Measurements from ENCODE around the gene MBD5.

MBD5 gene

DNA sequence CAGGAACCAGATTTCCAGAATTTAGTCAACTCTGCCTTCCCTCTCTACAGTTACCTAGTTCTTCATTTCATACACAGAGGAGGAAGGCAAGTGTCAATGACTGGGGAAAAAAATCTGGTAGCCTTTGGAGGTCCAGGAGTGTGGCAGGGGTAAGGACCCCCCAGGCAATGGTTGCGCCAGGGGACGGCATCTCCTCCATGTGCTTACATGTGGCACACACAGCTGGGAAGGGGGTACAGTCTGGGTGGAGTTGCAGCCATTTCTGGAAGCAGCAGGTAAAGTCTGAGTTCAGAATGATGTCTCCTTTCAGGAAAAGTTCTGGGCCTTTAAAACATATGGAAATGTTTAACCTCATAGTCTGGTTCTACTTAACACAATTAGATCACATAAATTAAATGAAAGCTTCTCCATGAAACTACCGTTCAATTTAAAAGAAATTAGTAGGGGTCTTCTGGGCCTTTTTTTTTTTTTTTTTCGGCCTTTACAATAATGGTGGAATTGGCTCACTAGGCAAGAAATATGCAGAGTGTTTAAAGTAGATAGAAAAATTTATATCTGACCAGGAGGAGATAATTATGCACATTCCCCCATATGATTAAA is 470.0 kb downstream of the MBD5 start:
- no peaks in the 10 kb centered on the region for H3K9me3 ChIP-seq (ENCODE audit: control insufficient read depth in 5 of 5, low read length in 5 of 5)
- H3K27ac ChIP-seq (ENCODE audit: low read depth, low read length): no peak overlapping the region
- H3K36me3 ChIP-seq (ENCODE audit: control insufficient read depth in 5 of 5, insufficient read depth in 5 of 5, low read length in 5 of 5): peaks cover 6 to 17% (median 9%) of the 10 kb centered on the region in 5 donors
- H3K4me3 ChIP-seq (ENCODE audit: low read depth in 1 of 5, low read length in 5 of 5): no peak overlapping the region
- H3K4me1 ChIP-seq (ENCODE audit: control insufficient read depth in 5 of 5, insufficient read depth in 5 of 5, low read length in 5 of 5): no peaks in the 10 kb centered on the region
- H3K9ac ChIP-seq (ENCODE audit: low read length in 5 of 5): no peak overlapping the region
- no peaks in the 10 kb centered on the region for H3K27me3 ChIP-seq (ENCODE audit: control insufficient read depth in 5 of 5, insufficient read depth in 4 of 5, low read length in 5 of 5)

GRCh38 chr2:148493822-148494563 is 473.1 kb downstream of the MBD5 start:
- Histone ChIP-seq H3K27me3 (ENCODE audit: control insufficient read depth in 5 of 5, insufficient read depth in 4 of 5, low read length in 5 of 5) (no peaks in the 10 kb centered on the region), H3K9ac (ENCODE audit: low read length in 5 of 5) (no peak overlapping the region), H3K4me3 (ENCODE audit: low read depth in 1 of 5, low read length in 5 of 5) (no peak overlapping the region), H3K9me3 (ENCODE audit: control insufficient read depth in 5 of 5, low read length in 5 of 5) (no peaks in the 10 kb centered on the region), H3K27ac (ENCODE audit: low read depth, low read length) (no peak overlapping the region), H3K36me3 (ENCODE audit: control insufficient read depth in 5 of 5, insufficient read depth in 5 of 5, low read length in 5 of 5) (peaks cover 6 to 17% (median 12%) of the 10 kb centered on the region in 5 donors), H3K4me1 (ENCODE audit: control insufficient read depth in 5 of 5, insufficient read depth in 5 of 5, low read length in 5 of 5) (no peaks in the 10 kb centered on the region)

GRCh38 chr2:148495586-148495985 is 474.7 kb downstream of the MBD5 start:
- Histone ChIP-seq H3K27ac (ENCODE audit: low read depth, low read length) (no peak overlapping the region), H3K36me3 (ENCODE audit: control insufficient read depth in 5 of 5, insufficient read depth in 5 of 5, low read length in 5 of 5) (peaks cover 0 to 7% (median 0%) of the 10 kb centered on the region in 5 donors), H3K9ac (ENCODE audit: low read length in 5 of 5) (no peak overlapping the region), H3K27me3 (ENCODE audit: control insufficient read depth in 5 of 5, insufficient read depth in 4 of 5, low read length in 5 of 5) (no peaks in the 10 kb centered on the region), H3K4me1 (ENCODE audit: control insufficient read depth in 5 of 5, insufficient read depth in 5 of 5, low read length in 5 of 5) (no peaks in the 10 kb centered on the region), H3K9me3 (ENCODE audit: control insufficient read depth in 5 of 5, low read length in 5 of 5) (no peaks in the 10 kb centered on the region), H3K4me3 (ENCODE audit: low read depth in 1 of 5, low read length in 5 of 5) (no peak overlapping the region)

GRCh38 chr2:148501545-148501944 is 480.7 kb downstream of the MBD5 start:
- no peak overlapping the region for H3K9ac ChIP-seq (ENCODE audit: low read length in 5 of 5)
- no peaks in the 10 kb centered on the region for H3K9me3 ChIP-seq (ENCODE audit: control insufficient read depth in 5 of 5, low read length in 5 of 5)
- peaks cover 0 to 4% (median 0%) of the 10 kb centered on the region in 5 donors for H3K4me1 ChIP-seq (ENCODE audit: control insufficient read depth in 5 of 5, insufficient read depth in 5 of 5, low read length in 5 of 5)
- peaks cover 0 to 8% (median 0%) of the 10 kb centered on the region in 5 donors for H3K36me3 ChIP-seq (ENCODE audit: control insufficient read depth in 5 of 5, insufficient read depth in 5 of 5, low read length in 5 of 5)
- H3K4me3 ChIP-seq (ENCODE audit: low read depth in 1 of 5, low read length in 5 of 5): no peak overlapping the region
- H3K27ac ChIP-seq (ENCODE audit: low read depth, low read length): no peak overlapping the region
- H3K27me3 ChIP-seq (ENCODE audit: control insufficient read depth in 5 of 5, insufficient read depth in 4 of 5, low read length in 5 of 5): no peaks in the 10 kb centered on the region

- Histone ChIP-seq H3K9me3 (ENCODE audit: control insufficient read depth in 5 of 5, low read length in 5 of 5) (no peaks in the 10 kb centered on the region), H3K36me3 (ENCODE audit: control insufficient read depth in 5 of 5, insufficient read depth in 5 of 5, low read length in 5 of 5) (peaks cover 0 to 5% (median 0%) of the 10 kb centered on the region in 5 donors), H3K4me3 (ENCODE audit: low read depth in 1 of 5, low read length in 5 of 5) (no peak overlapping the region), H3K9ac (ENCODE audit: low read length in 5 of 5) (no peak overlapping the region), H3K27ac (ENCODE audit: low read depth, low read length) (no peak overlapping the region), H3K4me1 (ENCODE audit: control insufficient read depth in 5 of 5, insufficient read depth in 5 of 5, low read length in 5 of 5) (peaks cover 0 to 4% (median 0%) of the 10 kb centered on the region in 5 donors), H3K27me3 (ENCODE audit: control insufficient read depth in 5 of 5, insufficient read depth in 4 of 5, low read length in 5 of 5) (no peaks in the 10 kb centered on the region)
Measured at GRCh38 chr2:148503516-148503915, 482.6 kb downstream of the MBD5 start.

- Histone ChIP-seq H3K36me3 (ENCODE audit: control insufficient read depth in 5 of 5, insufficient read depth in 5 of 5, low read length in 5 of 5) (peaks cover 0 to 8% (median 0%) of the 10 kb centered on the region in 5 donors), H3K9me3 (ENCODE audit: control insufficient read depth in 5 of 5, low read length in 5 of 5) (no peaks in the 10 kb centered on the region), H3K27ac (ENCODE audit: low read depth, low read length) (no peak overlapping the region), H3K4me1 (ENCODE audit: control insufficient read depth in 5 of 5, insufficient read depth in 5 of 5, low read length in 5 of 5) (peaks cover 0 to 11% (median 7%) of the 10 kb centered on the region in 5 donors), H3K27me3 (ENCODE audit: control insufficient read depth in 5 of 5, insufficient read depth in 4 of 5, low read length in 5 of 5) (no peaks in the 10 kb centered on the region), H3K4me3 (ENCODE audit: low read depth in 1 of 5, low read length in 5 of 5) (no peak overlapping the region), H3K9ac (ENCODE audit: low read length in 5 of 5) (no peak overlapping the region)
Measured at GRCh38 chr2:148507970-148508369, 487.1 kb downstream of the MBD5 start.

- Histone ChIP-seq H3K27ac (ENCODE audit: low read depth, low read length) (no peak overlapping the region), H3K9ac (ENCODE audit: low read length in 5 of 5) (peak overlapping the region in 1 of 5 donors; percentile 9)
Measured at GRCh38 chr2:148508878-148509287, 488.0 kb downstream of the MBD5 start.

DNA sequence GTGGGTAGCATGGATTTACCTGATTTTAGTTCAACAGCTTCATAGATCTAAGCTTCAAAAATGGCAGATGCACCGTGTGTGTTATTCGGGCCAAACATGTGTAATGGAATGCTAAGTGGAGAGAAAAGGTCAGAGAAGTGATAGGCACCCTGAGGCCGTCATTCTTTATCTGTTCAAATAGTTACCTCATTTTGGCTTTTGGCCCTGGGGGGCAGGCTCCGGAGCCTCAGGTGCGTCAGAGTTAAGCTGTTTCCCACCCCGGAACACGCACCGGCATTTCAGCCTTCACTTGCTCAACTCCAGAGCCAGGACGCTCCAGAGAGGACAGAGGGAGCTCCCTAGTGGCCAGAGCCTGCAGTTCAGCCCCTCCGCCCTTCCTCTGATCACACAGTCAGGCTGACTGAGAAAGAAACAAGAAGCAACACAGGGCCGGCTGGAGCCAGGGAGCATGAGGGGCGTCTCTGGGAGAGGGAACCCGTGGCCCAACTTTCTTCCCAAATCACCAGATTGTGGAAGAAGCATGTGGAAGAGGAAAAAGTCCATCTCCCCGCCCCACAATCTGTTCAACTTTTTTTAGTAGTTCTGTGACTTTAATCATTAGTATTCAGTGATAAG is 488.5 kb downstream of the MBD5 start:
- H3K27ac ChIP-seq (ENCODE audit: low read depth, low read length): no peak overlapping the region
- H3K9ac ChIP-seq (ENCODE audit: low read length in 5 of 5): peak overlapping the region in 2 of 5 donors; percentile 6 to 60
- peak overlapping the region; percentile 57 to 74 (median 64) for H3K4me3 ChIP-seq (ENCODE audit: low read depth in 1 of 5, low read length in 5 of 5)

More at GRCh38 chr2:148508878-148509287, 488.0 kb downstream of the MBD5 start:
- H3K9me3 ChIP-seq (ENCODE audit: control insufficient read depth in 5 of 5, low read length in 5 of 5): no peaks in the 10 kb centered on the region
- H3K27me3 ChIP-seq (ENCODE audit: control insufficient read depth in 5 of 5, insufficient read depth in 4 of 5, low read length in 5 of 5): no peaks in the 10 kb centered on the region
- H3K4me1 ChIP-seq (ENCODE audit: control insufficient read depth in 5 of 5, insufficient read depth in 5 of 5, low read length in 5 of 5): peaks cover 0 to 11% (median 7%) of the 10 kb centered on the region in 5 donors
- peak overlapping the region; percentile 57 to 74 (median 64) for H3K4me3 ChIP-seq (ENCODE audit: low read depth in 1 of 5, low read length in 5 of 5)
- peaks cover 0 to 7% (median 0%) of the 10 kb centered on the region in 5 donors for H3K36me3 ChIP-seq (ENCODE audit: control insufficient read depth in 5 of 5, insufficient read depth in 5 of 5, low read length in 5 of 5)

GRCh38 chr2:148511883-148512282 is 491.0 kb downstream of the MBD5 start:
- no peaks in the 10 kb centered on the region for H3K9me3 ChIP-seq (ENCODE audit: control insufficient read depth in 5 of 5, low read length in 5 of 5)
- peaks cover 0 to 11% (median 7%) of the 10 kb centered on the region in 5 donors for H3K4me1 ChIP-seq (ENCODE audit: control insufficient read depth in 5 of 5, insufficient read depth in 5 of 5, low read length in 5 of 5)
- H3K4me3 ChIP-seq (ENCODE audit: low read depth in 1 of 5, low read length in 5 of 5): no peak overlapping the region
- no peak overlapping the region for H3K9ac ChIP-seq (ENCODE audit: low read length in 5 of 5)
- H3K27me3 ChIP-seq (ENCODE audit: control insufficient read depth in 5 of 5, insufficient read depth in 4 of 5, low read length in 5 of 5): no peaks in the 10 kb centered on the region
- H3K27ac ChIP-seq (ENCODE audit: low read depth, low read length): no peak overlapping the region
- peaks cover 0 to 7% (median 2%) of the 10 kb centered on the region in 5 donors for H3K36me3 ChIP-seq (ENCODE audit: control insufficient read depth in 5 of 5, insufficient read depth in 5 of 5, low read length in 5 of 5)

More for the DNA sequence above, 488.5 kb downstream of the MBD5 start:
- peaks cover 0 to 11% (median 7%) of the 10 kb centered on the region in 5 donors for H3K4me1 ChIP-seq (ENCODE audit: control insufficient read depth in 5 of 5, insufficient read depth in 5 of 5, low read length in 5 of 5)
- no peaks in the 10 kb centered on the region for H3K27me3 ChIP-seq (ENCODE audit: control insufficient read depth in 5 of 5, insufficient read depth in 4 of 5, low read length in 5 of 5)
- H3K36me3 ChIP-seq (ENCODE audit: control insufficient read depth in 5 of 5, insufficient read depth in 5 of 5, low read length in 5 of 5): peaks cover 0 to 7% (median under 1%) of the 10 kb centered on the region in 5 donors
- no peaks in the 10 kb centered on the region for H3K9me3 ChIP-seq (ENCODE audit: control insufficient read depth in 5 of 5, low read length in 5 of 5)

DNA sequence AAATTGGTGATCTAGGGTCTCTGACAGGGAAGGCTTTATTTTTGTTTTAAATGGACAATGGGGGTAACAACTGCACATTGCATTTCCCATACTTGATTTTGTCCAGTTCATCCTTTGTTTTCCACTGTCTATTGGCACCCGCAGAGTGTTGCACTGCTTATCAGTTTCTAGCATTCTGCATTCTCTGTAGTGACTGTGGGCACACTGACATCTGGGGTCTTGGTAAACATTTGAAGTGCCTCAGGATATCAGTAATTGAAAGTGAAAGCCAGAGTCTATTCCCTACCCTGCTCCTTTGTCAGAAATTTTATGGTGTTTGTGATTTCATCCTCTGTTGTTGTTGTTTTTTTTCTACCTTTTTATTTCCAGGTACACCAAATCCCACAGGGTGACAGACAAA is 491.6 kb downstream of the MBD5 start:
- H3K27me3 ChIP-seq (ENCODE audit: control insufficient read depth in 5 of 5, insufficient read depth in 4 of 5, low read length in 5 of 5): no peaks in the 10 kb centered on the region
- H3K4me3 ChIP-seq (ENCODE audit: low read depth in 1 of 5, low read length in 5 of 5): no peak overlapping the region
- peaks cover 0 to 7% (median 2%) of the 10 kb centered on the region in 5 donors for H3K36me3 ChIP-seq (ENCODE audit: control insufficient read depth in 5 of 5, insufficient read depth in 5 of 5, low read length in 5 of 5)
- no peak overlapping the region for H3K9ac ChIP-seq (ENCODE audit: low read length in 5 of 5)
- peaks cover 0 to 11% (median 7%) of the 10 kb centered on the region in 5 donors for H3K4me1 ChIP-seq (ENCODE audit: control insufficient read depth in 5 of 5, insufficient read depth in 5 of 5, low read length in 5 of 5)
- H3K27ac ChIP-seq (ENCODE audit: low read depth, low read length): no peak overlapping the region
- H3K9me3 ChIP-seq (ENCODE audit: control insufficient read depth in 5 of 5, low read length in 5 of 5): no peaks in the 10 kb centered on the region

Measured in subcutaneous abdominal adipose tissue (tissue), 5 donors.